Measurements from ENCODE around the gene LTBP3. TPM values are rescaled to one million over a fixed set of nuclear protein-coding genes. Genes with fewer than 3 reads are reported as not detected.

Gene LTBP3
- total RNA-seq, 4 donors from 2014 or later: 18.5 to 56.6 (median 35.6) TPM

DNA sequence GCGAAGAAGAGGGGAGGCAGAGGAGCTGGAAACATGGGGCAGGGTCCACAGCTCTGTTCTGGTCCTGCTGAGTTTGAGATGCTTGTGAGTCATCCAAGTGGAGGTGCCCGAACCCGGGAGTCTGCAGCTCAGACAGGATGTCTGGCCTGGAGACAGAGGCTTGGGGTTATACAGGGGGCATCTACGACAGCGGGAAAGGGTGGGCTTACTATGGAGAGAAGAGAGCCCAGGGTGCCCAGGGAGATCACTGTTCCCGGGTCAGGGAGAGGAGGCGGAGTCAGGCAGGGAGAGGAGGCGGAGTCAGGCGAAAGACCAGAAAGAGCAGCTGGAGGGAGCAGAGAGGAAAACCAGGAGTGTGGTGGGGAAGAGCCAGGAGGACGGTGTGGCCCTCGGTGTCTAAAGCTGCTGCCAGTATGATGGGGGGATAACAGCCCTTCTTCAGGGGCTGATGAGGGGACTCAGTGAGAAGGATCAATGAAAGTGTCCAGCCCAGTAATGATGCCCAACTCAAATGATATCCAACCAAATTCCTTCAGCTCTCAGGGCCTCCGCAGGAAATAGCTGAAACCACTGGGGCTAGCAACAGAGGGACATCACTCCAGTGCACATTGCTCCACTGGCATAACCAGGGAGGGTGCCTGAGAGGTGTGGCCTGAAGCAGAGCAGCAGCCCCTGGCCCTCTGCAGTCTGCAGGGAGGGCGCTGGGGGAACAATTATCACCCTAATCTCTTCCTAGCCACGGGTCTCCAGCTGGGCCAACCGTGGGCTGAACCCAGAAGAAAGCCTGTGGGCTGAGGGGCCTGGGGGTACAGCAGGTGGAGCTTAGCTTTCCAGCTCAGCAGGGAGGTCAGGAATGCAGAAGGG lies 2.6 kb upstream of the LTBP3 start:
- TF ChIP-seq POLR2A (IDR thresholded peaks at IDR 0.05) (no peak), CTCF (IDR thresholded peaks at IDR 0.05 in 4 of 5, conservative IDR thresholded peaks at IDR 0.05 in 1 of 5) (no peak)
- no peaks in the 10 kb centered on the region for H3K27me3 ChIP-seq
- H3K27ac ChIP-seq: peak overlapping the region; percentile 95 to 99 (median 97)
- peak in 1 of 2 donors; percentile 70 for DNase-seq
- ATAC-seq: peak in 1 of 2 donors; percentile 19
- H3K9me3 ChIP-seq: no peaks in the 10 kb centered on the region
- in situ Hi-C loops (cut with MboI; ENCODE audit: low sequenced_read_pairs in 4 of 4): no loop called here
- intact Hi-C loops (cut with DNase I; ENCODE audit: low total_unique reads): loop anchor here (1.0 kb wide), 1 partner anchor 9 kb away; no protein-coding TSS in a partner anchor
- no peaks in the 10 kb centered on the region for H3K36me3 ChIP-seq
- no peak overlapping the region for H3K4me3 ChIP-seq
- peaks cover 56 to 57% of the 10 kb centered on the region in 2 donors for H3K4me1 ChIP-seq

GRCh38 chr11:65559951-65560537 lies 1.9 kb upstream of the LTBP3 start:
- Histone ChIP-seq H3K4me3 (no peak overlapping the region), H3K4me1 (peaks cover 62% of the 10 kb centered on the region in 2 donors), H3K27me3 (no peaks in the 10 kb centered on the region), H3K36me3 (no peaks in the 10 kb centered on the region), H3K9me3 (no peaks in the 10 kb centered on the region), H3K27ac (peak overlapping the region; percentile 95 to 99 (median 97))
- TF ChIP-seq CTCF (IDR thresholded peaks at IDR 0.05 in 4 of 5, conservative IDR thresholded peaks at IDR 0.05 in 1 of 5) (no peak), POLR2A (IDR thresholded peaks at IDR 0.05) (no peak)
- DNase-seq: peak in 1 of 2 donors; percentile 62
- intact Hi-C loops (cut with DNase I; ENCODE audit: low total_unique reads) (loop anchor here (1.0 kb wide), 1 partner anchor 9 kb away; no protein-coding TSS in a partner anchor), in situ Hi-C loops (cut with MboI; ENCODE audit: low sequenced_read_pairs in 4 of 4) (no loop called here)
- peak; percentile 14 to 18 for ATAC-seq

- no peak overlapping the region for H3K4me3 ChIP-seq
- H3K36me3 ChIP-seq: no peaks in the 10 kb centered on the region
- no peaks in the 10 kb centered on the region for H3K9me3 ChIP-seq
- no peaks in the 10 kb centered on the region for H3K27me3 ChIP-seq
- ATAC-seq (no peak), DNase-seq (no peak)
- in situ Hi-C loops (cut with MboI; ENCODE audit: low sequenced_read_pairs in 4 of 4) (no loop called here), intact Hi-C loops (cut with DNase I; ENCODE audit: low total_unique reads) (no loop called here)
- TF ChIP-seq POLR2A (IDR thresholded peaks at IDR 0.05) (no peak), CTCF (IDR thresholded peaks at IDR 0.05 in 4 of 5, conservative IDR thresholded peaks at IDR 0.05 in 1 of 5) (no peak)
- H3K27ac ChIP-seq: peak overlapping the region; percentile 95 to 99 (median 97)
- peaks cover 61 to 62% of the 10 kb centered on the region in 2 donors for H3K4me1 ChIP-seq
These were observed 1.4 kb upstream of the LTBP3 start for GRCh38 chr11:65559535-65559934.

- Histone ChIP-seq H3K4me1 (peaks cover 61 to 62% of the 10 kb centered on the region in 2 donors), H3K36me3 (no peaks in the 10 kb centered on the region), H3K9me3 (no peaks in the 10 kb centered on the region), H3K27me3 (no peaks in the 10 kb centered on the region), H3K27ac (peak overlapping the region; percentile 95 to 99 (median 97)), H3K4me3 (peak overlapping the region; percentile 55 to 70 (median 63))
- intact Hi-C loops (cut with DNase I; ENCODE audit: low total_unique reads): loop anchor here (1.0 kb wide), 1 partner anchor 19 kb away; no protein-coding TSS in a partner anchor
- peak in 1 of 2 donors; percentile 71 for DNase-seq
- peak; percentile 22 to 43 for ATAC-seq
- in situ Hi-C loops (cut with MboI; ENCODE audit: low sequenced_read_pairs in 4 of 4): no loop called here
- TF ChIP-seq CTCF (IDR thresholded peaks at IDR 0.05 in 4 of 5, conservative IDR thresholded peaks at IDR 0.05 in 1 of 5) (peak in 1 of 5 experiments; percentile 13), POLR2A (IDR thresholded peaks at IDR 0.05) (no peak)
These were observed 861 bp upstream of the LTBP3 start for GRCh38 chr11:65558930-65559509.

All from gastrocnemius medialis (tissue), 4 donors.